Stomach (tissue), 4 donors: ENCODE measurements around the gene APP.

Experiments used
- EP300 ChIP-seq: sonication (generic); formaldehyde crosslinking; IDR thresholded peaks from one replicate; pipeline ENCODE4 v1.6.1; 2017; ENCODE audit warnings: antibody characterized with exemption
- POLR2A ChIP-seq, 4 donors: fragments of 450-650 bp; IDR thresholded peaks; one replicate each; pipeline ENCODE4 v1.6.1; 2016; ENCODE audit warnings: antibody characterized with exemption in 4 of 4, control low read depth in 2 of 4, mild to moderate bottlenecking in 1 of 4, moderate library complexity in 1 of 4
- POLR2AphosphoS5 ChIP-seq, 3 donors: sonication (generic); formaldehyde crosslinking; IDR thresholded peaks; one replicate each; pipeline ENCODE4 v1.6.1; 2016; ENCODE audit warnings: antibody characterized with exemption in 3 of 3
- TF ChIP-seq, protein P1 (sequence below), 7 experiments: fragments of 450-650 bp in 4 of 7; fragments of 200-600 bp in 3 of 7; sonication (generic) in 3 of 7; IDR thresholded peaks; one replicate each; pipeline ENCODE4 v1.5.1; 2016 to 2019; ENCODE audit warnings: antibody characterized with exemption in 7 of 7, control low read depth in 2 of 7, mild to moderate bottlenecking in 1 of 7

DNA sequence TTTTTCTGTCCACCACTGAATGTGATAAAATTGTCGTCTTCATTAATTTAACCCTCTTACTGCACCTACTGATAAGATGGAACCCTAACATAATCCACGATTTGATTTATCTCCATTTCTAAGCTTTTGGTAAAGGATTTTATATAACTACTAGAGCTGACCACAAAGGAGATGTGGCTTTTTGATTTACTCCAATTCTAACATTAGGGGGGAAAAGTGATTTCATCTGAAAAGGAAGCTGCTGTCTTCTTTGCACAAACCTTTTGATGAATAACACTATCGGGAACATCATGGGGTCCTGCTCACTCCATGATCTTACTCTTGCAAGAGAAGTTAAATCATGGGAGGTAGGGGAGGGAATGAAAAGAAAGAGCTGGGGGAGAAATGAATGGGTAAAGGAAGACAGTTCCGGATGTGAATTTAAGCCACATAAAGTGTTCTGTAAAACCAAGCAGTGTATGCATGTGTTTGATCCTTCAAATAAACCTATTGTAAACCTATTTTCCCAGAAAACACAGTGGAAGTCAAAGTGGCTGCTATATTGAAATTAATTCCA is 274.0 kb downstream of the APP start:
- TF ChIP-seq, protein P1, sequence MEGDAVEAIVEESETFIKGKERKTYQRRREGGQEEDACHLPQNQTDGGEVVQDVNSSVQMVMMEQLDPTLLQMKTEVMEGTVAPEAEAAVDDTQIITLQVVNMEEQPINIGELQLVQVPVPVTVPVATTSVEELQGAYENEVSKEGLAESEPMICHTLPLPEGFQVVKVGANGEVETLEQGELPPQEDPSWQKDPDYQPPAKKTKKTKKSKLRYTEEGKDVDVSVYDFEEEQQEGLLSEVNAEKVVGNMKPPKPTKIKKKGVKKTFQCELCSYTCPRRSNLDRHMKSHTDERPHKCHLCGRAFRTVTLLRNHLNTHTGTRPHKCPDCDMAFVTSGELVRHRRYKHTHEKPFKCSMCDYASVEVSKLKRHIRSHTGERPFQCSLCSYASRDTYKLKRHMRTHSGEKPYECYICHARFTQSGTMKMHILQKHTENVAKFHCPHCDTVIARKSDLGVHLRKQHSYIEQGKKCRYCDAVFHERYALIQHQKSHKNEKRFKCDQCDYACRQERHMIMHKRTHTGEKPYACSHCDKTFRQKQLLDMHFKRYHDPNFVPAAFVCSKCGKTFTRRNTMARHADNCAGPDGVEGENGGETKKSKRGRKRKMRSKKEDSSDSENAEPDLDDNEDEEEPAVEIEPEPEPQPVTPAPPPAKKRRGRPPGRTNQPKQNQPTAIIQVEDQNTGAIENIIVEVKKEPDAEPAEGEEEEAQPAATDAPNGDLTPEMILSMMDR (IDR thresholded peaks at IDR 0.05), result no peak
- no peak for TF ChIP-seq POLR2A (IDR thresholded peaks at IDR 0.05)
- no peak for TF ChIP-seq EP300
- TF ChIP-seq POLR2AphosphoS5 (IDR thresholded peaks at IDR 0.05), result no peak
